Measurements from ENCODE around the gene CHRND.

- no peak for TF ChIP-seq EED (CRISPR knock-in tag; IDR thresholded peaks at IDR 0.05)
- TF ChIP-seq NCOR1 (IDR thresholded peaks at IDR 0.05; ENCODE audit: borderline replicate concordance, low read length) = no peak
Observed at GRCh38 chr2:232518844-232519243, 7.1 kb upstream of the CHRND start.
